Bronchial epithelial cell (primary cell): ENCODE measurements around the gene MTR. TPM values are rescaled to one million over a fixed set of nuclear protein-coding genes. Genes with fewer than 3 reads are reported as not detected.

Experiments used
- DNase-seq: peaks from one replicate; pipeline ENCODE4 v3.0.0-alpha.2; 2010; ENCODE audit warnings: low read depth
- FAIRE-seq: peaks from 2 replicates; lab custom pipeline; 2011; peaks lifted over from hg19 to GRCh38; lab: Jason Lieb, UNC
- H3K27me3 ChIP-seq: 2 replicates; pipeline ENCODE4 v1.5.1; 2011; ENCODE audit warnings: low read length; ENCODE audit not compliant: control insufficient read depth, insufficient read depth
- H3K36me3 ChIP-seq: 2 replicates; pipeline ENCODE4 v1.5.1; 2011; ENCODE audit warnings: low read length; ENCODE audit not compliant: control insufficient read depth, insufficient read depth
- H3K4me3 ChIP-seq: 2 replicates; pipeline ENCODE4 v1.5.1; 2011; ENCODE audit warnings: mild to moderate bottlenecking, low read depth, low read length, control low read depth
- total RNA-seq: library from RNA; depleted of rRNA; stranded (reverse); fragments of >200 nt; gene quantifications from 2 replicates; pipeline ENCODE4 v1.2.1, GENCODE V29; 2014
- TF ChIP-seq, protein P1 (sequence below): IDR thresholded peaks from 2 replicates; pipeline ENCODE4 v1.5.1; 2011; ENCODE audit warnings: mild to moderate bottlenecking, moderate library complexity, low read length, control low read depth, inconsistent platforms; ENCODE audit not compliant: insufficient read depth, severe bottlenecking

MTR gene
- total RNA-seq, 1 donor from 2014 or later = 13.4 TPM

DNA sequence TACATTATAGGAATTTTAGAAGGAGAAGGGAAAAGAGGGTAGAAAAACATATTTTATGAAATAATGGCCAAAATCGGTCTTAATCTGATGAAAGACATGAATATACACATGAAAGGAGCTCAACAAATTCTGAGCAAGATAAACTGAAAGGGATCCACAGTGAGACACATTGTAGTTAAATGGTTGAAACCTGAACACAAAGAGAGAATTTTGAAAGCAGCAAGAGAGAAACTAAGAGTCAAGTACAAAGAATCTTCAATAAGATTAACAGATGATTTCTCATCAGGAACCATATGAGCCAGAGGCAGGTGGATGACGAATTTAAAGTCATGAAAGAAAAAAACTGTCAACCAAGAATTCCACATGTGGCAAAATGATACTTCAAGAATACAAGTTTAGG, 15.8 kb upstream of the MTR start:
- no peak for FAIRE-seq
- no peak overlapping the region for H3K4me3 ChIP-seq
- no peaks in the 10 kb centered on the region for H3K27me3 ChIP-seq
- TF ChIP-seq, protein P1, sequence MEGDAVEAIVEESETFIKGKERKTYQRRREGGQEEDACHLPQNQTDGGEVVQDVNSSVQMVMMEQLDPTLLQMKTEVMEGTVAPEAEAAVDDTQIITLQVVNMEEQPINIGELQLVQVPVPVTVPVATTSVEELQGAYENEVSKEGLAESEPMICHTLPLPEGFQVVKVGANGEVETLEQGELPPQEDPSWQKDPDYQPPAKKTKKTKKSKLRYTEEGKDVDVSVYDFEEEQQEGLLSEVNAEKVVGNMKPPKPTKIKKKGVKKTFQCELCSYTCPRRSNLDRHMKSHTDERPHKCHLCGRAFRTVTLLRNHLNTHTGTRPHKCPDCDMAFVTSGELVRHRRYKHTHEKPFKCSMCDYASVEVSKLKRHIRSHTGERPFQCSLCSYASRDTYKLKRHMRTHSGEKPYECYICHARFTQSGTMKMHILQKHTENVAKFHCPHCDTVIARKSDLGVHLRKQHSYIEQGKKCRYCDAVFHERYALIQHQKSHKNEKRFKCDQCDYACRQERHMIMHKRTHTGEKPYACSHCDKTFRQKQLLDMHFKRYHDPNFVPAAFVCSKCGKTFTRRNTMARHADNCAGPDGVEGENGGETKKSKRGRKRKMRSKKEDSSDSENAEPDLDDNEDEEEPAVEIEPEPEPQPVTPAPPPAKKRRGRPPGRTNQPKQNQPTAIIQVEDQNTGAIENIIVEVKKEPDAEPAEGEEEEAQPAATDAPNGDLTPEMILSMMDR = no peak
- no peak for DNase-seq
- no peaks in the 10 kb centered on the region for H3K36me3 ChIP-seq

- DNase-seq (no peak), FAIRE-seq (no peak)
- TF ChIP-seq, protein P1 = no peak
- Histone ChIP-seq H3K36me3 (no peaks in the 10 kb centered on the region), H3K4me3 (no peak overlapping the region), H3K27me3 (no peaks in the 10 kb centered on the region)
Measured at GRCh38 chr1:236785477-236785876, 9.6 kb upstream of the MTR start.

DNA sequence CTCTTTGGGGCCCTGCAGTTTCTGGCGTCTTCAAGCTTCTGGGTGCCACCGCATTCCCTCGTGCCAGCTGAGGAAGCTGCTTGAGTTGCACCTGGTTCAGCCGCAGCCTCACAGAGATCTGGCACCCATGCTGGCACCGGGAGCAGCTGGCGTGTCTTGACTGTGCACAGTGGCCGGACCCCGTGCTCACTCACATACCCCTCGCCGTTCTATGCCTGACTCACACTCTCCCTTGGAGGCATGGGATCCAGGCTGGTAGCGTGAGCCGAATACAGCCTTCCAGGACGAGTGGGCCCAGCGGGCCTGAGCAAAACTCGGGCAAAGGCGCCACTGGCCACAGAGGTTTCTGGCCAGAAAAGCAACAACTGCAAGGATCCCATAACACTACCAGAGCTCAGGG, 8.6 kb upstream of the MTR start:
- no peaks in the 10 kb centered on the region for H3K36me3 ChIP-seq
- TF ChIP-seq, protein P1 = no peak
- no peak for DNase-seq
- no peak overlapping the region for H3K4me3 ChIP-seq
- FAIRE-seq = no peak
- no peaks in the 10 kb centered on the region for H3K27me3 ChIP-seq

DNA sequence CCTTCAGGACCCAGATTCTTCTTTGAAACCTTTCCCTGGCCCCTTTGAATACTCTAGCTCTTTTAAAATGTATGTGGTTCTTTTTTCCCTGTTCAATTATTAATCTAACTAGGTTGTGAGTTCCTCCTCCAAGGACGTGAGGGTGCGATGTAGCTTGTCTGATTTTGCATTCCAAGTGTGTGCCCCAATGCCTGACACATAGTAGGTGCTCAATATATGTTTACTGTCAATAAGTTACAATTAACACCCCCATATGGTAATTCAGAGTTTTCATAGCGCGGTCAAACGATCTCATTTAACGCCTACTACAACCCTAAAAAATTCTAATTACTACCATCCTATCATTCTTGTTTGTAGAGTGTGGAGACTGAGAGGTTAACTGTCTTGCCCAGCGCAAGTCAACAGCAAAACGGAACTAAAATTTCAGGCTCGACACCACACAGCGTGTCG, 482 bp upstream of the MTR start:
- DNase-seq = no peak
- peak overlapping the region; percentile 98 for H3K4me3 ChIP-seq
- TF ChIP-seq, protein P1 = no peak
- FAIRE-seq = no peak
- H3K36me3 ChIP-seq = no peaks in the 10 kb centered on the region
- H3K27me3 ChIP-seq = no peaks in the 10 kb centered on the region

GRCh38 chr1:236795757-236796667, 920 bp downstream of the MTR start:
- H3K27me3 ChIP-seq = no peaks in the 10 kb centered on the region
- TF ChIP-seq, protein P1 = no peak
- FAIRE-seq = no peak
- H3K36me3 ChIP-seq = no peaks in the 10 kb centered on the region
- peak; percentile 56 for DNase-seq
- H3K4me3 ChIP-seq = peak overlapping the region; percentile 98
